Central memory CD8-positive, alpha-beta T cell (primary cell): Measurements from ENCODE around the gene MARCHF7.

Experiments
- ATAC-seq: fragments of 150-1000 bp; cut with Tn5 transposase; replicated peaks from 2 replicates; pipeline ENCODE4 v1.10.0; 2022; ENCODE audit warnings: mild to moderate bottlenecking, moderate FRiP score, moderate number of reproducible peaks; ENCODE audit not compliant: poor library complexity, severe bottlenecking; ENCODE audit errors: extremely low read depth
- DNase-seq, 2 donors: peaks; one replicate each; pipeline ENCODE4 v3.0.0; 2021; ENCODE audit warnings: low spot score in 2 of 2
- H3K27ac Mint-ChIP-seq: one replicate; pipeline ENCODE4 v1.8.0; 2022; ENCODE audit warnings: low read depth, mild to moderate bottlenecking, moderate library complexity, mixed read lengths
- H3K27me3 Mint-ChIP-seq: one replicate; pipeline ENCODE4 v1.8.0; 2022; ENCODE audit warnings: mixed read lengths
- H3K36me3 Mint-ChIP-seq: one replicate; pipeline ENCODE4 v1.8.0; 2022; ENCODE audit warnings: mild to moderate bottlenecking, moderate library complexity, mixed read lengths; ENCODE audit not compliant: insufficient read depth
- H3K4me1 Mint-ChIP-seq: one replicate; pipeline ENCODE4 v1.8.0; 2022; ENCODE audit warnings: mixed read lengths
- H3K4me3 Mint-ChIP-seq: one replicate; pipeline ENCODE4 v1.8.0; 2022; ENCODE audit warnings: mild to moderate bottlenecking, moderate library complexity, mixed read lengths
- H3K9me3 Mint-ChIP-seq: one replicate; pipeline ENCODE4 v1.8.0; 2022; ENCODE audit warnings: mixed read lengths

The MARCHF7 gene

DNA sequence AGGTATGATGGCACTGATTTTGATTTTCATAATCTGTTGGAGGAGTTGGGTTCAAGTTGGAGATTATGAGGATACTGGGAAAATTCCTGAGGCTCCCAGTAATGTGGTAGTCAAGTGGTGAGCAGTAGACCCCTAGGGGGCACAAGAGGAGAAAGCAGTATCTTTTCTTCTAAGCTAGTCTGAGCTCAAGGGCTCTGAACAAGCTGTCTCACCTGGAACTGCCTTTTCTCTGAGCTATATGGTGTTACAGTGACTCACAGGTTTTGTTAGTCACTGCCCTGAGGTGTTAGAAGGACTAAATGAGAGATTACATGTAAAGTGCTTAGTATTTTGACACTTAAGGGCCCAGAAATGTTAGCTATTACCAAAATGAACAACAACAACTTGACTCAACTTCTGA, 43.5 kb downstream of the MARCHF7 start:
- Mint-ChIP-seq H3K9me3 (no peaks in the 10 kb centered on the region), H3K4me3 (no peak overlapping the region), H3K27ac (no peak overlapping the region), H3K27me3 (no peaks in the 10 kb centered on the region), H3K4me1 (peaks cover 9% of the 10 kb centered on the region), H3K36me3 (peaks cover 40% of the 10 kb centered on the region)
- ATAC-seq = peak; percentile 36
- DNase-seq = no peak

DNA sequence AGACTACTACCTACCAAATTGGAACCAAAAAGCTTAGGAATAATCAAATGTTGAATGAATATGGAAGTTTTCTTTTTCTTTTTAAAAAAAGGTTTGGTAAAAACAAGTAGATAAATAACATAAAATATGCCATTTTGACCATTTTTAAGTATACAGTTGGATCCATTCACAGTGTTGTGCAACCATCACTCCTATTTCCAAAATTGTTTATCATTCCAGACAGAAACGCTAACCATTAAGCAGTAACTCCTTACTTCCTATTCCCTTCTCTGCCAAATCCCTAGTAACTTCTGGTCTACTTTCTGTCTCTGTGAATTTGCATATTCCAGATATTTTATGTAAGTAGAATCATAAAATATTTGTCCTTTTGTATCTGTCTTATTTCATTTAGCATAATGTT, 45.9 kb downstream of the MARCHF7 start:
- no peak for ATAC-seq
- peaks cover 38% of the 10 kb centered on the region for H3K36me3 Mint-ChIP-seq
- no peaks in the 10 kb centered on the region for H3K9me3 Mint-ChIP-seq
- no peaks in the 10 kb centered on the region for H3K27me3 Mint-ChIP-seq
- H3K4me1 Mint-ChIP-seq = peaks cover 9% of the 10 kb centered on the region
- H3K27ac Mint-ChIP-seq = peak overlapping the region; percentile 70
- H3K4me3 Mint-ChIP-seq = no peak overlapping the region
- DNase-seq = no peak

DNA sequence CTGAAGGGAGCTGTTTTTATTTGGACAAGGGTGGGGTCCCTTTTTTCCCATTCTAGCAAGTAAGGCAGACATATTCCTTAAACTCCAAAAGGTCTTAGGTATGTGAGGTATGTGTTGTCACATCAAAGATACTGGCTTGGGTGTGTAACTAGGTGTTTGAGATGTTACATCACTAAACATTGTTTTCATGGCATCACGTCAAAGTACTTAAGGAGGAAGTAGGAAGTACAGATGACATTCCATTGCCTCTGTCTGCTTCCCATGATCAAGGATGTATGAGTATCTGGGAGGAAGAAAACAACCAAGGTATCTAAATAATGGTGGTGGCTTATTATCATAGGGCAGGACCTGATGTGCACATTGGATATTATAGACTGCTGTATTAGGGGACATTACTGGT, 46.4 kb downstream of the MARCHF7 start:
- no peak overlapping the region for H3K4me3 Mint-ChIP-seq
- no peaks in the 10 kb centered on the region for H3K9me3 Mint-ChIP-seq
- peak overlapping the region; percentile 70 for H3K27ac Mint-ChIP-seq
- H3K36me3 Mint-ChIP-seq = peaks cover 41% of the 10 kb centered on the region
- H3K4me1 Mint-ChIP-seq = peaks cover 9% of the 10 kb centered on the region
- ATAC-seq = no peak
- H3K27me3 Mint-ChIP-seq = no peaks in the 10 kb centered on the region
- DNase-seq = no peak

DNA sequence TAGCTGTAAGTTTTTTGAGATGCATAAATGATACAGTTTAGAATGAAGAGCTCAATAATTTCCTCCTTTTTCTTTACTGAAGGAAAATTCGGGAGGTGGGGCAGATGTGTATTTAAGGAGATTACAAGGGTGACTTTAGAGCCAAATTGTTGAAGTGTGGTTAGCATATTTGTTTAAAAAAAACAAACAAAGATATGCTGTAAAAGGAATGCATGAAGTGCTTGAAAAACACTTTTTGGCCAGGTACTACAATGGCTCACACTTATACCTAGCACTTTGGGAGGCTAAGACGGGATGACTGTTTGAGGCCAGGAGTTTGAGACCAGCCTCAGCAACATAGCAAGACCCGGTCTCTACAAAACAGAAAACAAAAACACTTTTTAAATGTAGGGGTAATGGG, 47.3 kb downstream of the MARCHF7 start:
- Mint-ChIP-seq H3K27me3 (no peaks in the 10 kb centered on the region), H3K4me1 (peaks cover 9% of the 10 kb centered on the region), H3K27ac (no peak overlapping the region), H3K4me3 (no peak overlapping the region), H3K36me3 (peaks cover 47% of the 10 kb centered on the region), H3K9me3 (no peaks in the 10 kb centered on the region)
- ATAC-seq (no peak), DNase-seq (no peak)

DNA sequence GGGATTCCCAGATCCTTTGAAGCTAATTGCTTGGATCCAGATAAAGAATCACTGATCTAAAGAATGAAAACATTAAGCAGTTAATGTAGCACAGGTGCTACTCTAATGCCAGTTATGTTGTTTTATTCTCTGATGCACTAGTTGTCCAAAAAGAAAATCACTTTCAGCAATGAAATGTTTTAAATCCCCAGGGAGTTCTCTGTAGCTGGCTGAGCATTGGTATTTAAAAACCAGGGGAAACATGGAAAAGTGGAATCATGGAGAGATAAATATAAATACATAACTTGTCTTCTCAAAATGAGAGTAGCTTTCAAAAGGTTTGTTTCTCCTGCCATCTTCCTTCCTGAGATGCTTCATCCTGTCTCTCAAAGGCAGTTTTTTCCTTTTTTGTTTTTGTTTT, 48.0 kb downstream of the MARCHF7 start:
- Mint-ChIP-seq H3K4me1 (peaks cover 9% of the 10 kb centered on the region), H3K27ac (no peak overlapping the region), H3K9me3 (no peaks in the 10 kb centered on the region), H3K36me3 (peaks cover 53% of the 10 kb centered on the region), H3K4me3 (no peak overlapping the region), H3K27me3 (no peaks in the 10 kb centered on the region)
- ATAC-seq (no peak), DNase-seq (no peak)

DNA sequence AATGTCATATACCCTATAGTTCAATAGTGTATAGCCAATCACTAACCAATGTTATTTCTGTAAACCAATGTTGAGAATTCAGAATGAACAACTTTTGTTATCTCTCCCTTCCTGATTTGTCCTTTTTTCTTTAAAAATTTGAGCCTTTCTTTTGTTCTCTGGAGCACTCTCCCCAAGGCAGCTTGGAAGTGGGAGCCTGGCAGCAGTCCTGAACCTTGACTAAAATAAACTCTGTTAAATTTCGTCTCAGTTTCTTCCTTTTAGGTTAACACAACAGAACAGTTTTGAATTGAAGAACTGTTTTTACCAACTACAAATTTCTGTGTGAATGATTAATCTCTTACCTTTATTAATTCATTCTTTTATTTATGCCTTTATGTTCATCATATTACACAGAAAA, 49.8 kb downstream of the MARCHF7 start:
- ATAC-seq (no peak), DNase-seq (no peak)
- Mint-ChIP-seq H3K9me3 (no peaks in the 10 kb centered on the region), H3K27me3 (no peaks in the 10 kb centered on the region), H3K27ac (peak overlapping the region; percentile 76), H3K36me3 (peaks cover 54% of the 10 kb centered on the region), H3K4me3 (no peak overlapping the region), H3K4me1 (peaks cover 9% of the 10 kb centered on the region)
